ENCODE data around the gene C1S.

C1S gene

GRCh38 chr12:7120166-7120565 is 59.6 kb downstream of the C1S start:
- H3K36me3 ChIP-seq (ENCODE audit: control insufficient read depth, insufficient read depth, low read length): peaks cover 3% of the 10 kb centered on the region
- no peak overlapping the region for H3K9ac ChIP-seq (ENCODE audit: low read depth, low read length)
- H3K27me3 ChIP-seq (ENCODE audit: control insufficient read depth, insufficient read depth, low read length): no peaks in the 10 kb centered on the region
- no peaks in the 10 kb centered on the region for H3K4me1 ChIP-seq (ENCODE audit: control insufficient read depth, insufficient read depth, low read length)
- H3K4me3 ChIP-seq (ENCODE audit: low read depth, low read length): no peak overlapping the region
- no peaks in the 10 kb centered on the region for H3K9me3 ChIP-seq (ENCODE audit: control insufficient read depth, insufficient read depth, low read length)
